ENCODE results near the gene FIGNL1. TPM values are rescaled to one million over a fixed set of nuclear protein-coding genes. Genes with fewer than 3 reads are reported as not detected.
"Not testable (repeated sequence)": the region's sequence is repeated elsewhere in the genome, so short reads cannot be mapped to it uniquely, and the experiment has no call there.

FIGNL1 gene
- polyA plus RNA-seq, 3 donors = 0.55 to 2.4 (median 1.8) TPM

DNA sequence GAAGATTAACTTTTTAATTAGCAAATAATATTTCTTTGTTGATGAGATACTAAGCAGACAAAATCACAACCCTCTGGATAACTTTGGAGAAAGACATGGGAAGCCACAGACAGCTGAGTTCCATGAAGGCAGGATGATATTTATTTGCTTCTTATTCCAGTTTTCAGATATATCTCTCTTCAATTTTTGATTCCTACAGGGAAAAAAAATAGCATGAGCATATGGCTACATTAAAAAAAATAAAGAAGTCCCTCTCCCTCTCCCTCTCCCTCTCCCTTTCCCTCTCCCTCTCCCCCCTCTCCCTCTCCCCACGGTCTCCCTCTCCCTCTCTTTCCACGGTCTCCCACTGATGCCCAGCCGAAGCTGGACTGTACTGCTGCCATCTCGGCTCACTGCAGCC is 8.5 kb upstream of the FIGNL1 start:
- WGBS (ENCODE audit: insufficient coverage) = no CpG with 5 or more reads among the region's 4 CpGs
- intact Hi-C loops (cut with micrococcal nuclease); H3K27me3 Mint-ChIP-seq (ENCODE audit: low read depth in 3 of 3); H3K9me3 ChIP-seq (replicated peaks in 1 of 2; ENCODE audit: control insufficient read depth in 1 of 2, insufficient read depth in 1 of 2, low read length in 2 of 2); DNase-seq; H3K36me3 ChIP-seq (replicated peaks in 1 of 2; ENCODE audit: control insufficient read depth in 1 of 2, insufficient read depth in 2 of 2, low read length in 2 of 2); H4K20me1 ChIP-seq (ENCODE audit: insufficient read depth, low read length); H3K36me3 Mint-ChIP-seq; H3K4me2 ChIP-seq (replicated peaks; ENCODE audit: extremely low read depth, low read length, poor library complexity, severe bottlenecking); H3K4me3 Mint-ChIP-seq; H3K27ac Mint-ChIP-seq; H3K9ac ChIP-seq (ENCODE audit: insufficient read depth, low read length, poor library complexity, severe bottlenecking); H3K27ac ChIP-seq (ENCODE audit: low read depth in 1 of 2, low read length in 2 of 2); H3K9me3 Mint-ChIP-seq; H3K4me3 ChIP-seq (replicated peaks in 1 of 3; ENCODE audit: low read depth in 2 of 3, low read length in 3 of 3); H3K79me2 ChIP-seq (ENCODE audit: insufficient read depth, low read length); H3K27me3 ChIP-seq (ENCODE audit: control insufficient read depth in 2 of 2, insufficient read depth in 2 of 2, low read length in 2 of 2); H2AFZ ChIP-seq (ENCODE audit: insufficient read depth, low read depth, low read length, poor library complexity, severe bottlenecking): not testable (repeated sequence)
- H3K4me1 ChIP-seq (ENCODE audit: control insufficient read depth in 1 of 2, insufficient read depth in 2 of 2, low read length in 2 of 2) = peaks cover 10 to 11% of the 10 kb centered on the region in 2 donors
- peaks cover 14% of the 10 kb centered on the region for H3K4me1 Mint-ChIP-seq

DNA sequence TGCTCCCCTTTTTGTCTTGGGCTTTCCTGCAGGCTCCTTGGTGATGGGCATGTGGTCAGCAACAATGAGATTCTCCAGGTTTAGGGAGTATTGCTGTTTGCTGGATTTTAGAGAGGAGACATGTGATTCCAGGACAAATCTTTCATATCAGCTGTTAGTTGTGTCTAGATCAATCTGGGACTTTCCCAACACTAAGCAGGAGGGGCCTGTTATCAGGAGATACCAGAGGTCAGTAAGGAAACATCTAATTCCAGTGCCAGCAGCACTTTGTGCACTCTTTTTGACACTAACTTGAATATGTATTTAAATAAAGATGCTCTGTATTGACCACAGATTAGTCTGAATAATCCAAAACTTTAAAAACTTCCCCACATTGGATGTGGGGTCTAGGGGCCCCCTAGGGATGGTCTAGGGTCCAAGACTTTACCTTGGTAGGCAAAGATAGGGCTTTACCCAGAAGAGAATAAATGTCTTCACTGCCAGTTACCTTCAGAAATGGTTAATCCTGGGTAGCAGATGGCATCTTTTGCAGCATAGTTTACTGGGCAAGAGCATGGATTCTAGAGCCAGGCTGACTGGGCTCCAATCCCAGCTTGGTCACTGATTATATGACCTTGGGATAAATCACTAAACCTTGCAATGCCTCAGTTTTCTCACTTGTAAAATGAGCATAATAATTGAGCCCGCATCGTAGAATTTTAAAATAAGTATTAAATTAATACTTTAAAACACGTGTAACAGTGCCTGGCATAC is 6.4 kb upstream of the FIGNL1 start:
- H3K79me2 ChIP-seq (ENCODE audit: insufficient read depth, low read length) = no peaks in the 10 kb centered on the region
- TF ChIP-seq, protein P1, sequence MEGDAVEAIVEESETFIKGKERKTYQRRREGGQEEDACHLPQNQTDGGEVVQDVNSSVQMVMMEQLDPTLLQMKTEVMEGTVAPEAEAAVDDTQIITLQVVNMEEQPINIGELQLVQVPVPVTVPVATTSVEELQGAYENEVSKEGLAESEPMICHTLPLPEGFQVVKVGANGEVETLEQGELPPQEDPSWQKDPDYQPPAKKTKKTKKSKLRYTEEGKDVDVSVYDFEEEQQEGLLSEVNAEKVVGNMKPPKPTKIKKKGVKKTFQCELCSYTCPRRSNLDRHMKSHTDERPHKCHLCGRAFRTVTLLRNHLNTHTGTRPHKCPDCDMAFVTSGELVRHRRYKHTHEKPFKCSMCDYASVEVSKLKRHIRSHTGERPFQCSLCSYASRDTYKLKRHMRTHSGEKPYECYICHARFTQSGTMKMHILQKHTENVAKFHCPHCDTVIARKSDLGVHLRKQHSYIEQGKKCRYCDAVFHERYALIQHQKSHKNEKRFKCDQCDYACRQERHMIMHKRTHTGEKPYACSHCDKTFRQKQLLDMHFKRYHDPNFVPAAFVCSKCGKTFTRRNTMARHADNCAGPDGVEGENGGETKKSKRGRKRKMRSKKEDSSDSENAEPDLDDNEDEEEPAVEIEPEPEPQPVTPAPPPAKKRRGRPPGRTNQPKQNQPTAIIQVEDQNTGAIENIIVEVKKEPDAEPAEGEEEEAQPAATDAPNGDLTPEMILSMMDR (IDR thresholded peaks at IDR 0.05) = no peak
- H4K20me1 ChIP-seq (ENCODE audit: insufficient read depth, low read length) = no peaks in the 10 kb centered on the region
- WGBS (ENCODE audit: insufficient coverage) = 0% methylated on average over 1 of the region's 3 CpGs
- DNase-seq = no peak
- H3K4me3 Mint-ChIP-seq = no peak overlapping the region
- no peaks in the 10 kb centered on the region for H3K9me3 ChIP-seq (replicated peaks in 1 of 2; ENCODE audit: control insufficient read depth in 1 of 2, insufficient read depth in 1 of 2, low read length in 2 of 2)
- H3K9me3 Mint-ChIP-seq = peaks cover 0 to 7% (median 3%) of the 10 kb centered on the region in 7 donors
- peaks cover 14% of the 10 kb centered on the region for H3K4me1 Mint-ChIP-seq
- H3K27me3 Mint-ChIP-seq (ENCODE audit: low read depth in 3 of 3) = peaks cover 0 to 3% (median 1%) of the 10 kb centered on the region in 3 donors
- H3K4me1 ChIP-seq (ENCODE audit: control insufficient read depth in 1 of 2, insufficient read depth in 2 of 2, low read length in 2 of 2) = peaks cover 10 to 11% of the 10 kb centered on the region in 2 donors
- no peaks in the 10 kb centered on the region for H3K36me3 Mint-ChIP-seq
- H3K9ac ChIP-seq (ENCODE audit: insufficient read depth, low read length, poor library complexity, severe bottlenecking) = no peak overlapping the region
- no peak overlapping the region for H3K27ac Mint-ChIP-seq
- H3K4me2 ChIP-seq (replicated peaks; ENCODE audit: extremely low read depth, low read length, poor library complexity, severe bottlenecking) = no peak overlapping the region
- no peaks in the 10 kb centered on the region for H3K27me3 ChIP-seq (ENCODE audit: control insufficient read depth in 2 of 2, insufficient read depth in 2 of 2, low read length in 2 of 2)
- H2AFZ ChIP-seq (ENCODE audit: insufficient read depth, low read depth, low read length, poor library complexity, severe bottlenecking) = no peak overlapping the region
- H3K36me3 ChIP-seq (replicated peaks in 1 of 2; ENCODE audit: control insufficient read depth in 1 of 2, insufficient read depth in 2 of 2, low read length in 2 of 2) = no peaks in the 10 kb centered on the region
- H3K27ac ChIP-seq (ENCODE audit: low read depth in 1 of 2, low read length in 2 of 2) = no peak overlapping the region
- intact Hi-C loops (cut with micrococcal nuclease) = no loop called here
- no peak overlapping the region for H3K4me3 ChIP-seq (replicated peaks in 1 of 3; ENCODE audit: low read depth in 2 of 3, low read length in 3 of 3)
